ENCODE data around the gene LRFN4. TPM values are rescaled to one million over a fixed set of nuclear protein-coding genes. Genes with fewer than 3 reads are reported as not detected.

LRFN4 gene
- total and polyA plus RNA-seq, 2 donors (not counting 3 experiments of a cell fraction or from before 2014, with no cell fraction given) = 22.3 to 37.4 TPM

GRCh38 chr11:66907751-66908630 lies 51.1 kb downstream of the LRFN4 start:
- FAIRE-seq = no peak
- Histone ChIP-seq H3K4me2 (ENCODE audit: insufficient read depth, low read length) (no peak overlapping the region), H3K79me2 (ENCODE audit: control insufficient read depth, insufficient read depth, low read length) (no peaks in the 10 kb centered on the region), H3K27ac (ENCODE audit: insufficient read depth, low read depth, low read length) (no peak overlapping the region), H3K9ac (replicated peaks; ENCODE audit: extremely low read depth, insufficient read depth, low read length) (no peak overlapping the region), H3K4me1 (ENCODE audit: control insufficient read depth, extremely low read depth, insufficient read depth, low read length) (peaks cover 10% of the 10 kb centered on the region), H2AFZ (ENCODE audit: low read depth, low read length) (no peak overlapping the region), H3K9me1 (replicated peaks; ENCODE audit: control insufficient read depth, extremely low read depth, insufficient read depth, low read length) (no peaks in the 10 kb centered on the region), H3K36me3 (ENCODE audit: control insufficient read depth in 2 of 2, extremely low read depth in 1 of 2, insufficient read depth in 2 of 2, low read length in 2 of 2) (no peaks in the 10 kb centered on the region), H4K20me1 (replicated peaks; ENCODE audit: control insufficient read depth, extremely low read depth, insufficient read depth, low read length) (no peaks in the 10 kb centered on the region), H3K27me3 (ENCODE audit: control insufficient read depth in 2 of 2, insufficient read depth in 2 of 2, low read length in 2 of 2) (no peaks in the 10 kb centered on the region), H3K4me3 (replicated peaks in 1 of 3; ENCODE audit: insufficient read depth in 1 of 3, low read depth in 1 of 3, low read length in 3 of 3) (no peak overlapping the region), H3K9me3 (replicated peaks; ENCODE audit: control insufficient read depth, insufficient read depth, low read length) (no peaks in the 10 kb centered on the region)
- dilution Hi-C loops (cut with MboI; ENCODE audit: extremely low pct_ligation_motif_present, low sequenced_read_pairs) (no loop called here), intact Hi-C loops (cut with micrococcal nuclease) (no loop called here)
- BruUV-seq (replicated peaks) = no TSS peak
- ChIA-PET CTCF (no interaction called here), POLR2A (no interaction called here)
- no peak for TF ChIP-seq CTCF (IDR thresholded peaks at IDR 0.05; ENCODE audit: extremely low read depth in 1 of 2, insufficient read depth in 1 of 2, low read depth in 1 of 2, low read length in 2 of 2)
- no peak for TF ChIP-seq POLR2AphosphoS5 (IDR thresholded peaks at IDR 0.05; ENCODE audit: insufficient read depth, low read depth, low read length)
- TF ChIP-seq MAX (IDR thresholded peaks at IDR 0.05; ENCODE audit: insufficient read depth, insufficient read length) = no peak
- TF ChIP-seq POLR2A (IDR thresholded peaks at IDR 0.05; ENCODE audit: low read depth, low read length) = no peak
- no peak for TF ChIP-seq EZH2 (IDR thresholded peaks at IDR 0.05; ENCODE audit: borderline replicate concordance, low read depth, low read length, severe bottlenecking)
- TF ChIP-seq GATA2 (IDR thresholded peaks at IDR 0.05; ENCODE audit: insufficient read depth, insufficient read length, low read depth, low read length) = no peak
- TF ChIP-seq JUN (IDR thresholded peaks at IDR 0.05; ENCODE audit: borderline replicate concordance, insufficient read depth, insufficient read length, low read depth) = no peak
- TF ChIP-seq FOS (IDR thresholded peaks at IDR 0.05; ENCODE audit: borderline replicate concordance, insufficient read depth, low read length) = no peak
- no peak for TF ChIP-seq MYC (IDR thresholded peaks at IDR 0.05; ENCODE audit: low read depth, low read length)
- no peak for DNase-seq (ENCODE audit: low read depth, low spot score)
